H9 (cell line): ENCODE measurements around the gene FAM3A. TPM values are rescaled to one million over a fixed set of nuclear protein-coding genes. Genes with fewer than 3 reads are reported as not detected.

ENCODE experiments used
- DNase-seq: peaks from one replicate; pipeline ENCODE4 v3.0.0-alpha.2; 2017
- H2AFZ ChIP-seq: one replicate; pipeline ENCODE4 v1.6.1; 2013; ENCODE audit warnings: mild to moderate bottlenecking, low read length, control low read depth, moderate library complexity
- H2AK5ac ChIP-seq: 2 replicates; pipeline ENCODE4 v1.6.1; 2013; ENCODE audit warnings: low read length, control low read depth, mixed read lengths; ENCODE audit not compliant: insufficient read length
- H2BK120ac ChIP-seq: one replicate; pipeline ENCODE4 v1.6.1; 2013; ENCODE audit warnings: low read depth, mild to moderate bottlenecking, low read length, control low read depth, inconsistent platforms; ENCODE audit not compliant: poor library complexity, severe bottlenecking
- H2BK12ac ChIP-seq: 2 replicates; pipeline ENCODE4 v1.6.1; 2013; ENCODE audit warnings: low read length, control low read depth, mixed read lengths, low read depth; ENCODE audit not compliant: insufficient read length
- H2BK15ac ChIP-seq: 2 replicates; pipeline ENCODE4 v1.6.1; 2013; ENCODE audit warnings: low read depth, low read length, control low read depth
- H2BK20ac ChIP-seq: one replicate; pipeline ENCODE4 v1.6.1; 2013; ENCODE audit warnings: low read depth, mild to moderate bottlenecking, low read length, control low read depth, inconsistent platforms; ENCODE audit not compliant: poor library complexity, severe bottlenecking
- H2BK5ac ChIP-seq: 2 replicates; pipeline ENCODE4 v1.6.1; 2013; ENCODE audit warnings: low read length, control low read depth, mixed read lengths; ENCODE audit not compliant: insufficient read length
- H3K14ac ChIP-seq: 2 replicates; pipeline ENCODE4 v1.6.1; 2013; ENCODE audit warnings: low read length, control low read depth; ENCODE audit not compliant: insufficient read depth
- H3K18ac ChIP-seq: 2 replicates; pipeline ENCODE4 v1.6.1; 2013; ENCODE audit warnings: low read depth, mild to moderate bottlenecking, mixed read lengths, low read length, control low read depth; ENCODE audit not compliant: insufficient read length
- H3K23ac ChIP-seq: 2 replicates; pipeline ENCODE4 v1.6.1; 2013; ENCODE audit warnings: low read length, control low read depth, mixed read lengths, low read depth; ENCODE audit not compliant: insufficient read length
- H3K23me2 ChIP-seq: 2 replicates; pipeline ENCODE4 v1.6.1; 2013; ENCODE audit warnings: low read depth, mild to moderate bottlenecking, mixed read lengths, low read length, control low read depth; ENCODE audit not compliant: insufficient read length, poor library complexity, severe bottlenecking
- H3K27ac ChIP-seq: 2 replicates; pipeline ENCODE4 v1.5.1; 2013; ENCODE audit warnings: low read length, control low read depth, mixed read lengths, low read depth; ENCODE audit not compliant: insufficient read length
- H3K27me3 ChIP-seq: 2 replicates; pipeline ENCODE4 v1.6.1; 2013; ENCODE audit warnings: low read length, control low read depth, inconsistent platforms; ENCODE audit not compliant: insufficient read depth
- H3K4ac ChIP-seq: 2 replicates; pipeline ENCODE4 v1.6.1; 2013; ENCODE audit warnings: low read depth, mild to moderate bottlenecking, control low read depth, inconsistent platforms, low read length, moderate library complexity
- H3K4me1 ChIP-seq: 2 replicates; pipeline ENCODE4 v1.6.1; 2013; ENCODE audit warnings: low read length, control low read depth, inconsistent platforms; ENCODE audit not compliant: insufficient read depth
- H3K4me2 ChIP-seq: 2 replicates; pipeline ENCODE4 v1.6.1; 2013; ENCODE audit warnings: low read length, control low read depth, mixed read lengths; ENCODE audit not compliant: insufficient read length, insufficient read depth
- H3K56ac ChIP-seq: 2 replicates; pipeline ENCODE4 v1.6.1; 2013; ENCODE audit warnings: low read depth, mild to moderate bottlenecking, mixed read lengths, low read length, control low read depth; ENCODE audit not compliant: insufficient read length
- H3K79me1 ChIP-seq: 2 replicates; pipeline ENCODE4 v1.6.1; 2013; ENCODE audit warnings: low read depth, mild to moderate bottlenecking, moderate library complexity, low read length, control low read depth, inconsistent platforms; ENCODE audit not compliant: insufficient read depth, poor library complexity, severe bottlenecking
- H3K79me2 ChIP-seq: 2 replicates; pipeline ENCODE4 v1.6.1; 2013; ENCODE audit warnings: low read length, control low read depth, inconsistent platforms; ENCODE audit not compliant: insufficient read depth
- H3K9ac ChIP-seq: 2 replicates; pipeline ENCODE4 v1.6.1; 2013; ENCODE audit warnings: low read length, control low read depth, mixed read lengths; ENCODE audit not compliant: insufficient read length; ENCODE audit errors: extremely low read depth
- H3K9me3 ChIP-seq: one replicate; pipeline ENCODE4 v1.6.1; 2013; ENCODE audit warnings: low read depth, low read length, inconsistent platforms; ENCODE audit not compliant: control insufficient read depth
- H3T11ph ChIP-seq: one replicate; pipeline ENCODE4 v1.6.1; 2013; ENCODE audit warnings: mild to moderate bottlenecking, low read length, control low read depth, inconsistent platforms
- H4K20me1 ChIP-seq: one replicate; pipeline ENCODE4 v1.6.1; 2013; ENCODE audit not compliant: control insufficient read depth, insufficient read length, insufficient read depth
- H4K5ac ChIP-seq: 2 replicates; pipeline ENCODE4 v1.6.1; 2013; ENCODE audit warnings: low read depth, mild to moderate bottlenecking, mixed read lengths, low read length, control low read depth; ENCODE audit not compliant: insufficient read length
- H4K8ac ChIP-seq: replicated peaks from 2 replicates; pipeline ENCODE4 v1.6.1; 2013; ENCODE audit warnings: low read length, control low read depth, mixed read lengths, low read depth; ENCODE audit not compliant: insufficient read length
- H4K91ac ChIP-seq: 2 replicates; pipeline ENCODE4 v1.6.1; 2013; ENCODE audit warnings: low read depth, mild to moderate bottlenecking, moderate library complexity, mixed read lengths, low read length, control low read depth; ENCODE audit not compliant: insufficient read length
- H3K27ac Mint-ChIP-seq, 3 experiments: 2 replicates in 2 of 3; 3 replicates in 1 of 3; pipeline ENCODE4 v1.8.0; 2020 to 2021; ENCODE audit warnings: mixed read lengths in 3 of 3, mild to moderate bottlenecking in 1 of 3, moderate library complexity in 1 of 3
- H3K27me3 Mint-ChIP-seq: 2 replicates; pipeline ENCODE4 v1.8.0; 2021; ENCODE audit warnings: low read depth, mild to moderate bottlenecking, moderate library complexity, mixed read lengths
- H3K36me3 Mint-ChIP-seq, 3 experiments: 2 replicates in 2 of 3; 3 replicates in 1 of 3; pipeline ENCODE4 v1.8.0; 2020 to 2021; ENCODE audit warnings: low read depth in 3 of 3, mixed read lengths in 3 of 3; ENCODE audit not compliant: insufficient read depth in 1 of 3
- H3K4me1 Mint-ChIP-seq, 2 experiments: 2 replicates each; pipeline ENCODE4 v1.8.0; 2020; ENCODE audit warnings: mixed read lengths in 2 of 2
- H3K4me3 Mint-ChIP-seq, 2 experiments: 2 replicates in 1 of 2; 3 replicates in 1 of 2; pipeline ENCODE4 v1.8.0; 2020 to 2021; ENCODE audit warnings: mild to moderate bottlenecking in 2 of 2, mixed read lengths in 2 of 2, moderate library complexity in 1 of 2
- H3K9me3 Mint-ChIP-seq, 2 experiments: 2 replicates in 1 of 2; 3 replicates in 1 of 2; pipeline ENCODE4 v1.8.0; 2020; ENCODE audit warnings: mild to moderate bottlenecking in 2 of 2, mixed read lengths in 2 of 2, moderate library complexity in 1 of 2
- WGBS: extraction: QIAGEN DNeasy Blood & Tissue Kit; methylation state at CpG from one replicate; pipeline ENCODE4 v1.1.7; 2013; ENCODE audit warnings: missing lambda C conversion rate, low lambda C conversion rate, mixed read lengths; ENCODE audit not compliant: insufficient read length; ENCODE audit errors: extremely low coverage; 5-methylcytosine and 5-hydroxymethylcytosine counted together
- total RNA-seq: library from RNA; stranded (reverse); gene quantifications from 2 replicates; pipeline ENCODE4 v1.2.1, GENCODE V29; 2021
- TF ChIP-seq, protein P1 (sequence below): fragments of 200-600 bp; sonication (generic); conservative IDR thresholded peaks from 3 replicates; pipeline ENCODE4 v1.8.0; 2021; ENCODE audit warnings: antibody characterized with exemption, mild to moderate bottlenecking

The FAM3A gene
- total RNA-seq, 1 experiment from 2014 or later = 22.8 TPM

- no peak overlapping the region for H2BK20ac ChIP-seq
- H4K91ac ChIP-seq = no peak overlapping the region
- no peaks in the 10 kb centered on the region for H3K79me1 ChIP-seq
- no peak overlapping the region for H2BK5ac ChIP-seq
- peak overlapping the region; percentile 71 for H3K4me2 ChIP-seq
- no peak overlapping the region for H3K27ac ChIP-seq
- H3K14ac ChIP-seq = peak overlapping the region; percentile 89
- no peak overlapping the region for H3K56ac ChIP-seq
- peak overlapping the region; percentile 60 to 70 for H3K4me3 Mint-ChIP-seq
- H3K9me3 Mint-ChIP-seq = peaks cover 49 to 52% of the 10 kb centered on the region in 2 experiments
- H3K4me1 ChIP-seq = no peaks in the 10 kb centered on the region
- peaks cover 15% of the 10 kb centered on the region for H3K23me2 ChIP-seq
- no CpG with 5 or more reads among the region's 25 CpGs for WGBS
- no peaks in the 10 kb centered on the region for H3K79me2 ChIP-seq
- H3K36me3 Mint-ChIP-seq = peaks cover 3 to 7% (median 6%) of the 10 kb centered on the region in 3 experiments; a peak in 4 of 7 replicates
- H3K9ac ChIP-seq = no peak overlapping the region
- H3K9me3 ChIP-seq = peaks cover 13% of the 10 kb centered on the region
- H4K5ac ChIP-seq = no peak overlapping the region
- H4K20me1 ChIP-seq = no peaks in the 10 kb centered on the region
- peak overlapping the region; percentile 11 to 75 (median 44); a peak in 5 of 7 replicates for H3K27ac Mint-ChIP-seq
- no peak overlapping the region for H2AFZ ChIP-seq
- no peak overlapping the region for H2BK120ac ChIP-seq
- no peak overlapping the region for H3K4ac ChIP-seq
- no peak overlapping the region for H3T11ph ChIP-seq
- DNase-seq = peak; percentile 49
- H3K23ac ChIP-seq = no peak overlapping the region
- TF ChIP-seq, protein P1, sequence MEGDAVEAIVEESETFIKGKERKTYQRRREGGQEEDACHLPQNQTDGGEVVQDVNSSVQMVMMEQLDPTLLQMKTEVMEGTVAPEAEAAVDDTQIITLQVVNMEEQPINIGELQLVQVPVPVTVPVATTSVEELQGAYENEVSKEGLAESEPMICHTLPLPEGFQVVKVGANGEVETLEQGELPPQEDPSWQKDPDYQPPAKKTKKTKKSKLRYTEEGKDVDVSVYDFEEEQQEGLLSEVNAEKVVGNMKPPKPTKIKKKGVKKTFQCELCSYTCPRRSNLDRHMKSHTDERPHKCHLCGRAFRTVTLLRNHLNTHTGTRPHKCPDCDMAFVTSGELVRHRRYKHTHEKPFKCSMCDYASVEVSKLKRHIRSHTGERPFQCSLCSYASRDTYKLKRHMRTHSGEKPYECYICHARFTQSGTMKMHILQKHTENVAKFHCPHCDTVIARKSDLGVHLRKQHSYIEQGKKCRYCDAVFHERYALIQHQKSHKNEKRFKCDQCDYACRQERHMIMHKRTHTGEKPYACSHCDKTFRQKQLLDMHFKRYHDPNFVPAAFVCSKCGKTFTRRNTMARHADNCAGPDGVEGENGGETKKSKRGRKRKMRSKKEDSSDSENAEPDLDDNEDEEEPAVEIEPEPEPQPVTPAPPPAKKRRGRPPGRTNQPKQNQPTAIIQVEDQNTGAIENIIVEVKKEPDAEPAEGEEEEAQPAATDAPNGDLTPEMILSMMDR = no peak
- H2BK12ac ChIP-seq = no peak overlapping the region
- H3K4me1 Mint-ChIP-seq = peaks cover 14 to 17% of the 10 kb centered on the region in 2 experiments
- H3K27me3 Mint-ChIP-seq = peaks cover 23% of the 10 kb centered on the region
- H3K18ac ChIP-seq = peak overlapping the region; percentile 78
- H2BK15ac ChIP-seq = no peak overlapping the region
- no peaks in the 10 kb centered on the region; the same call in 1 of the 2 replicates for H3K27me3 ChIP-seq
- no peak overlapping the region for H2AK5ac ChIP-seq
- H4K8ac ChIP-seq = no peak overlapping the region
Measured at GRCh38 chrX:154517101-154517781, 1.2 kb upstream of the FAM3A start.
